ENCODE results near the gene CNTN4.
"Not testable (repeated sequence)": the region's sequence is repeated elsewhere in the genome, so short reads cannot be mapped to it uniquely, and the experiment has no call there.

The CNTN4 gene

GRCh38 chr3:2992534-2992933 is 893.9 kb downstream of the CNTN4 start:
- no peak for DNase-seq (ENCODE audit: low read depth in 1 of 2, low spot score in 1 of 2)
- no peak overlapping the region for H3K4me3 ChIP-seq (replicated peaks; ENCODE audit: insufficient read depth, low read length)
- H3K27ac ChIP-seq (replicated peaks) = no peak overlapping the region
- peaks cover 3% of the 10 kb centered on the region for H3K27me3 ChIP-seq (ENCODE audit: insufficient read depth, poor library complexity, severe bottlenecking)
- TF ChIP-seq POLR2AphosphoS5 (IDR thresholded peaks at IDR 0.05; ENCODE audit: low read depth) (no peak), SPI1 (IDR thresholded peaks at IDR 0.05; ENCODE audit: borderline replicate concordance, low read depth) (no peak), REST (IDR thresholded peaks at IDR 0.05; ENCODE audit: insufficient replicate concordance, low read depth) (no peak), GABPA (IDR thresholded peaks at IDR 0.05; ENCODE audit: low read depth) (no peak), CTCF (IDR thresholded peaks at IDR 0.05; ENCODE audit: insufficient read depth, low read length) (no peak)

- not testable (repeated sequence) for H3K4me3 ChIP-seq (replicated peaks; ENCODE audit: insufficient read depth, low read length); H3K27ac ChIP-seq (replicated peaks); H3K27me3 ChIP-seq (ENCODE audit: insufficient read depth, poor library complexity, severe bottlenecking); DNase-seq (ENCODE audit: low read depth in 1 of 2, low spot score in 1 of 2)
Measured at GRCh38 chr3:2993130-2993529, 894.5 kb downstream of the CNTN4 start.

DNA sequence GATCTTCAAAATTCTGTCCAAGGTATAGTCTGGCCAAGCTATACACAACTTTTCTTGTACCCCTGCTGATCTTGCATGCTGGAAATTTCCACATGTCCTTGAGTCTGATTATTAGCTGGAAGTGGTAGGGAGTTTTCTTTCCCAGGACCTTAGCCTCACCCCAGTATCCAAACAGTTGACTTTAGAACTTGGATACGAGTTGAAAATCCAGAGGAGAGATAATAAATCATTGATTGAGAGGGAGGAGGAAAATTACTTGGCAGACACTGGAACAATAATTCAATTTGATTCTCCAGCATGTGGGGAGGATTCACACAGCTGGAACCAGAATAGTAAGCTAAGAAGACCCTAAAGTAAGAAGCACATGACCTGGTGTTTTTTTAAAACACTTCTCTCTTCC is 895.1 kb downstream of the CNTN4 start:
- DNase-seq (ENCODE audit: low read depth in 1 of 2, low spot score in 1 of 2) = no peak
- TF ChIP-seq GABPA (IDR thresholded peaks at IDR 0.05; ENCODE audit: low read depth) = no peak
- TF ChIP-seq REST (IDR thresholded peaks at IDR 0.05; ENCODE audit: insufficient replicate concordance, low read depth) = no peak
- TF ChIP-seq CTCF (IDR thresholded peaks at IDR 0.05; ENCODE audit: insufficient read depth, low read length) = no peak
- Histone ChIP-seq H3K27me3 (ENCODE audit: insufficient read depth, poor library complexity, severe bottlenecking) (peaks cover 3% of the 10 kb centered on the region), H3K27ac (replicated peaks) (no peak overlapping the region), H3K4me3 (replicated peaks; ENCODE audit: insufficient read depth, low read length) (no peak overlapping the region)

DNA sequence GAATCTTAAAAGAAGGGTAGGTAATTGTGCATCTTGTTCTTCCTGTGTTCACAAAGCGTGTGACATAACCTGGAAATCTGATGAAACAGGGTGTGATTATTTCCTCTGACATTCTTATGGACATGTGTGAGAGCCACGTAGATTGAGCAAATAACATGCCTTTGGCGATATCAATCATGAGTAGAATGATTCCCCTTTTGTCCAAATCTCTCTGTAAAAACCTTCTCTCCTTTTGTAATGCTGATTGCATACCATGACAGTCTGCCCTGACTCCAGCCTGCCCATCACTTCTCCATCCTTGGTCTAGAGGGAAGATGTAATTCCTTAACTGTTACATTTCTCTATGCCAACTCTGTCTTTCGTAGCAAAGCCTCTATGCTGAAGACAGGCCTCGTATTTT is 896.5 kb downstream of the CNTN4 start:
- H3K4me3 ChIP-seq (replicated peaks; ENCODE audit: insufficient read depth, low read length) = no peak overlapping the region
- H3K27ac ChIP-seq (replicated peaks) = no peak overlapping the region
- TF ChIP-seq CTCF (IDR thresholded peaks at IDR 0.05; ENCODE audit: insufficient read depth, low read length) (no peak), SPI1 (IDR thresholded peaks at IDR 0.05; ENCODE audit: borderline replicate concordance, low read depth) (no peak), POLR2AphosphoS5 (IDR thresholded peaks at IDR 0.05; ENCODE audit: low read depth) (no peak), REST (IDR thresholded peaks at IDR 0.05; ENCODE audit: insufficient replicate concordance, low read depth) (no peak), GABPA (IDR thresholded peaks at IDR 0.05; ENCODE audit: low read depth) (no peak)
- H3K27me3 ChIP-seq (ENCODE audit: insufficient read depth, poor library complexity, severe bottlenecking) = peaks cover 3% of the 10 kb centered on the region
- DNase-seq (ENCODE audit: low read depth in 1 of 2, low spot score in 1 of 2) = no peak
